OCI-LY7 (cell line): ENCODE results near the gene LYPLAL1. TPM values are rescaled to one million over a fixed set of nuclear protein-coding genes. Genes with fewer than 3 reads are reported as not detected.

Experiments
- BruUV-seq: library from RNA; stranded (reverse); fragments of 400-500 nt; replicated peaks from 2 replicates; lab custom pipeline; 2021; lab: Mats Ljungman, UMichigan
- CTCF ChIA-PET: fragments of 300-600 bp; sonication (Branson Sonifier 250); formaldehyde crosslinking; loops from one replicate; lab custom pipeline; 2022; ENCODE audit warnings: antibody characterized with exemption; ENCODE audit not compliant: unreplicated experiment; lab: Charles Lee
- POLR2A ChIA-PET: fragments of 300-600 bp; sonication (Branson Sonifier 250); formaldehyde crosslinking; loops from one replicate; lab custom pipeline; 2022; ENCODE audit warnings: antibody characterized with exemption; lab: Charles Lee
- DNase-seq: peaks from one replicate; pipeline ENCODE4 v3.0.0-alpha.2; 2015; ENCODE audit warnings: low spot score
- H2AFZ ChIP-seq: fragments of 200-600 bp; sonication (generic), shearing (Covaris generic); 2 replicates; pipeline ENCODE4 v1.6.1; 2014; ENCODE audit warnings: mild to moderate bottlenecking, antibody characterized with exemption, low read length, moderate library complexity
- H3K27ac ChIP-seq: fragments of 200-600 bp; sonication (generic); 2 replicates; pipeline ENCODE4 v1.5.1; 2014; ENCODE audit warnings: mixed run types, low read depth, mild to moderate bottlenecking, moderate library complexity, low read length, inconsistent platforms; ENCODE audit not compliant: poor library complexity, severe bottlenecking
- H3K36me3 ChIP-seq: fragments of 200-600 bp; sonication (generic); 2 replicates; pipeline ENCODE4 v1.6.1; 2014; ENCODE audit warnings: mild to moderate bottlenecking, antibody characterized with exemption, low read length, moderate library complexity, mixed read lengths; ENCODE audit not compliant: insufficient read depth
- H3K4me1 ChIP-seq: fragments of 200-600 bp; sonication (generic); 2 replicates; pipeline ENCODE4 v1.5.1; 2014; ENCODE audit warnings: mild to moderate bottlenecking, low read length; ENCODE audit not compliant: insufficient read depth, poor library complexity, severe bottlenecking
- H3K4me2 ChIP-seq: fragments of 200-600 bp; sonication (generic); 2 replicates; pipeline ENCODE4 v1.6.1; 2014; ENCODE audit warnings: mild to moderate bottlenecking, low read length
- H3K4me3 ChIP-seq: fragments of 200-600 bp; sonication (generic); 2 replicates; pipeline ENCODE4 v1.5.1; 2014; ENCODE audit warnings: mild to moderate bottlenecking, low read depth, low read length; ENCODE audit not compliant: poor library complexity, severe bottlenecking
- H3K79me2 ChIP-seq: fragments of 200-600 bp; sonication (generic); 2 replicates; pipeline ENCODE4 v1.6.1; 2016; ENCODE audit warnings: low read depth, mild to moderate bottlenecking, low read length, moderate library complexity, mixed read lengths; ENCODE audit not compliant: insufficient read depth
- H3K9me2 ChIP-seq: fragments of 200-600 bp; sonication (generic); 2 replicates; pipeline ENCODE4 v1.6.1; 2016; ENCODE audit warnings: mild to moderate bottlenecking, low read length, mixed read lengths; ENCODE audit not compliant: insufficient read depth
- H3K9me3 ChIP-seq: fragments of 200-600 bp; sonication (generic); 2 replicates; pipeline ENCODE4 v1.6.1; 2014; ENCODE audit warnings: mild to moderate bottlenecking, mixed run types, low read length, mixed read lengths
- H4K20me1 ChIP-seq: fragments of 200-600 bp; sonication (generic); 2 replicates; pipeline ENCODE4 v1.6.1; 2014; ENCODE audit warnings: mild to moderate bottlenecking, antibody characterized with exemption, low read length, moderate library complexity, mixed read lengths; ENCODE audit not compliant: insufficient read depth
- EZH2phosphoT487 ChIP-seq: fragments of 200-600 bp; sonication (generic); IDR thresholded peaks from 2 replicates; pipeline ENCODE4 v1.6.1; 2018; ENCODE audit warnings: low read depth, borderline replicate concordance, mild to moderate bottlenecking, mixed run types, antibody characterized with exemption, low read length, moderate library complexity, mixed read lengths
- intact Hi-C: fragments of 100-400 bp; cut with micrococcal nuclease; formaldehyde crosslinking; loops from one replicate; pipeline ENCODE4 v1.10.0; 2022; ENCODE audit not compliant: unreplicated experiment
- total RNA-seq, 2 experiments: library from RNA; depleted of rRNA in 1 of 2; stranded (reverse); fragments of >200 nt in 1 of 2; shearing (Covaris generic) in 1 of 2; gene quantifications; 2 replicates each; pipeline ENCODE4 v1.2.3, GENCODE V29; 2014 to 2022
- TF ChIP-seq, protein P1 (sequence below): fragments of 200-600 bp; sonication (generic); conservative IDR thresholded peaks from 2 replicates; pipeline ENCODE4 v1.5.1; 2014; ENCODE audit warnings: mild to moderate bottlenecking, antibody characterized with exemption, low read length, moderate library complexity, mixed read lengths

The LYPLAL1 gene
- total RNA-seq, 2 experiments from 2014 or later = 19.6 to 32.1 TPM

DNA sequence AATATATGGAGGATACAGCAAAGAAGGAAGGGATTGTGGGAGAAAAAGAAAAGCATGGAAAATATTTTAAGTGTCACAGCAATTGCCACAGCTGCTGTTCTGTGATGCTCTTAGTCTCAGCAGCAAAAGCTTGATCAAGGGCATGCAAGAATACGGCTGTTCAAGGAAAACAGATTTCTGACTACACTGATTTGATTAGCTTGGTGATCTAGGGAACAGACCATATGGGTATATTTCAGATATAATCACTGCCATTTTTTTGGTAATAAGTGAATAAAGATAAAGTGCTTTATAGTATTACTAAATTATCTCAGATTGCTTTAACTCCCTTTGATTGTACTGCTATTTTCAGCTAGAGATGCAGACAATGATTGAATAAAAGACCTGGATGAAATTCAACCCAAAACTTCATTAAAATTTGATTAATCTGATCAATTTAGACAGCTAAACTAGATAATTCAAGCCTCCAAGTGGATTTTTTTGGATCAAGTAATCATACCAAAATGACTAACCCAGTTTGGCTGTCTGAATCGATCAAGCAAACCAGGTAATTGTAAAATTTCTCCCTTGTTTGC lies 33.3 kb upstream of the LYPLAL1 start:
- no peak for TF ChIP-seq EZH2phosphoT487
- TF ChIP-seq, protein P1, sequence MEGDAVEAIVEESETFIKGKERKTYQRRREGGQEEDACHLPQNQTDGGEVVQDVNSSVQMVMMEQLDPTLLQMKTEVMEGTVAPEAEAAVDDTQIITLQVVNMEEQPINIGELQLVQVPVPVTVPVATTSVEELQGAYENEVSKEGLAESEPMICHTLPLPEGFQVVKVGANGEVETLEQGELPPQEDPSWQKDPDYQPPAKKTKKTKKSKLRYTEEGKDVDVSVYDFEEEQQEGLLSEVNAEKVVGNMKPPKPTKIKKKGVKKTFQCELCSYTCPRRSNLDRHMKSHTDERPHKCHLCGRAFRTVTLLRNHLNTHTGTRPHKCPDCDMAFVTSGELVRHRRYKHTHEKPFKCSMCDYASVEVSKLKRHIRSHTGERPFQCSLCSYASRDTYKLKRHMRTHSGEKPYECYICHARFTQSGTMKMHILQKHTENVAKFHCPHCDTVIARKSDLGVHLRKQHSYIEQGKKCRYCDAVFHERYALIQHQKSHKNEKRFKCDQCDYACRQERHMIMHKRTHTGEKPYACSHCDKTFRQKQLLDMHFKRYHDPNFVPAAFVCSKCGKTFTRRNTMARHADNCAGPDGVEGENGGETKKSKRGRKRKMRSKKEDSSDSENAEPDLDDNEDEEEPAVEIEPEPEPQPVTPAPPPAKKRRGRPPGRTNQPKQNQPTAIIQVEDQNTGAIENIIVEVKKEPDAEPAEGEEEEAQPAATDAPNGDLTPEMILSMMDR = no peak

DNA sequence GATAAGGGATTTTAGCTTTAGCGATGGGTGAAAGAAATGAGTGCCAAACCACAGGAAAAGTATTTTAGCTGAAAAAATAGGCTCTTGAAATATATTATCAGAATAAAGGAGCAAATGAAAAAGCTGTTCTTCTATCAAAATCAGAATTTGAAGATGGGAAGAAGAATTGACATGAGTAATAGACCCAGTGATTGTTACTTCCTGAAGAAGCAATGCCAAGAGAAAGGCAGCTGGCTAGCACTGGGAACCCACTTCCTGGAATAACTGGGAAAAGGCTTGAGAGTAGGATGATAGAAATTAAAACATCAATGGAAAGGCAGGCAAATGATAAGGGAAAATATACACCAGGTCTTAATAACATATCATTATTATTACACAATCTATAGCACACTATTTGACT lies 29.9 kb upstream of the LYPLAL1 start:
- no peak overlapping the region for H3K4me3 ChIP-seq
- no peak overlapping the region for H3K4me2 ChIP-seq
- intact Hi-C loops = no loop called here
- H3K4me1 ChIP-seq = no peaks in the 10 kb centered on the region
- H3K9me3 ChIP-seq = no peaks in the 10 kb centered on the region
- no peaks in the 10 kb centered on the region for H4K20me1 ChIP-seq
- no peaks in the 10 kb centered on the region for H3K36me3 ChIP-seq
- POLR2A ChIA-PET = no interaction called here
- DNase-seq = no peak
- H2AFZ ChIP-seq = no peak overlapping the region
- BruUV-seq = no TSS peak
- H3K79me2 ChIP-seq = no peaks in the 10 kb centered on the region
- TF ChIP-seq EZH2phosphoT487 = no peak
- TF ChIP-seq, protein P1 = no peak
- H3K9me2 ChIP-seq = no peaks in the 10 kb centered on the region
- CTCF ChIA-PET = no interaction called here
- no peak overlapping the region for H3K27ac ChIP-seq

More for the DNA sequence above, 33.3 kb upstream of the LYPLAL1 start:
- Histone ChIP-seq H3K4me3 (no peak overlapping the region), H3K4me2 (no peak overlapping the region), H3K36me3 (no peaks in the 10 kb centered on the region), H3K4me1 (no peaks in the 10 kb centered on the region), H3K27ac (no peak overlapping the region), H3K9me3 (no peaks in the 10 kb centered on the region), H4K20me1 (no peaks in the 10 kb centered on the region), H3K9me2 (no peaks in the 10 kb centered on the region), H3K79me2 (no peaks in the 10 kb centered on the region), H2AFZ (no peak overlapping the region)
- no peak for DNase-seq
- BruUV-seq = no TSS peak
- intact Hi-C loops = no loop called here
- POLR2A ChIA-PET = interaction anchor here (1.0 to 1.1 kb wide), 2 partner anchors 10 to 20 kb away, joined by 4 to 6 read pairs; no protein-coding TSS in a partner anchor
- CTCF ChIA-PET = no interaction called here

GRCh38 chr1:219144658-219145315 lies 28.9 kb upstream of the LYPLAL1 start:
- no peaks in the 10 kb centered on the region for H3K9me3 ChIP-seq
- TF ChIP-seq, protein P1 = no peak
- TF ChIP-seq EZH2phosphoT487 = no peak
- no peak overlapping the region for H3K27ac ChIP-seq
- no peaks in the 10 kb centered on the region for H4K20me1 ChIP-seq
- no peaks in the 10 kb centered on the region for H3K4me1 ChIP-seq
- ChIA-PET POLR2A (no interaction called here), CTCF (no interaction called here)
- no peak for DNase-seq
- no peak overlapping the region for H3K4me2 ChIP-seq
- intact Hi-C loops = no loop called here
- H3K79me2 ChIP-seq = no peaks in the 10 kb centered on the region
- H2AFZ ChIP-seq = no peak overlapping the region
- H3K36me3 ChIP-seq = no peaks in the 10 kb centered on the region
- BruUV-seq = no TSS peak
- H3K4me3 ChIP-seq = no peak overlapping the region
- H3K9me2 ChIP-seq = no peaks in the 10 kb centered on the region
